MCF 10A (cell line): ENCODE measurements around the gene CACNA1C. TPM values are rescaled to one million over a fixed set of nuclear protein-coding genes. Genes with fewer than 3 reads are reported as not detected.

Experiments
- BruUV-seq: library from RNA; stranded (reverse); fragments of 400-500 nt; replicated peaks from 2 replicates; lab custom pipeline; 2021; lab: Mats Ljungman, UMichigan
- CTCF ChIA-PET: fragments of 300-600 bp; sonication (Branson Sonifier 250); formaldehyde crosslinking; extraction: SDS; loops from one replicate; lab custom pipeline; 2021; ENCODE audit warnings: antibody characterized with exemption, inconsistent platforms; lab: Yijun Ruan, JAX
- POLR2A ChIA-PET: fragments of 300-600, 350-650 bp; sonication (Branson Sonifier 250); formaldehyde crosslinking; extraction: SDS; loops from one replicate; lab custom pipeline; 2020; ENCODE audit warnings: antibody characterized with exemption, inconsistent platforms; lab: Yijun Ruan, JAX
- DNase-seq: peaks from one replicate; pipeline ENCODE4 v3.0.0-alpha.2; 2018; ENCODE audit not compliant: unreplicated experiment
- H3K27ac Mint-ChIP-seq: one replicate; pipeline ENCODE4 v1.8.0; 2022; ENCODE audit warnings: mild to moderate bottlenecking, low read depth, mixed read lengths; ENCODE audit not compliant: unreplicated experiment
- H3K27me3 Mint-ChIP-seq: one replicate; pipeline ENCODE4 v1.8.0; 2022; ENCODE audit warnings: mixed read lengths; ENCODE audit not compliant: insufficient read depth, unreplicated experiment
- H3K36me3 Mint-ChIP-seq: one replicate; pipeline ENCODE4 v1.8.0; 2022; ENCODE audit warnings: mild to moderate bottlenecking, moderate library complexity, mixed read lengths; ENCODE audit not compliant: insufficient read depth, unreplicated experiment
- H3K4me1 Mint-ChIP-seq: one replicate; pipeline ENCODE4 v1.8.0; 2022; ENCODE audit warnings: mixed read lengths; ENCODE audit not compliant: insufficient read depth, unreplicated experiment
- H3K4me3 Mint-ChIP-seq: one replicate; pipeline ENCODE4 v1.8.0; 2022; ENCODE audit warnings: mild to moderate bottlenecking, moderate library complexity, mixed read lengths; ENCODE audit not compliant: unreplicated experiment
- H3K9me3 Mint-ChIP-seq: one replicate; pipeline ENCODE4 v1.8.0; 2022; ENCODE audit warnings: mixed read lengths; ENCODE audit not compliant: unreplicated experiment
- intact Hi-C: fragments of 100-400 bp; cut with micrococcal nuclease; formaldehyde crosslinking; loops from 2 replicates; pipeline ENCODE4 v1.14.1; 2022
- total RNA-seq: library from RNA; stranded (reverse); gene quantifications from 2 replicates; pipeline ENCODE4 v1.2.3, GENCODE V29; 2022
- TF ChIP-seq, protein P1 (sequence below): fragments of 200-600 bp; IDR thresholded peaks from one replicate; pipeline ENCODE4 v1.8.0; 2022; ENCODE audit warnings: antibody characterized with exemption, mild to moderate bottlenecking; ENCODE audit not compliant: unreplicated experiment

CACNA1C gene
- total RNA-seq, 1 experiment from 2014 or later, result not detected

- POLR2A ChIA-PET, result no interaction called here
- CTCF ChIA-PET, result interaction anchor here (1.5 kb wide), 1 partner anchor 98 kb away, joined by 5 read pairs; no protein-coding TSS in a partner anchor
- H3K27ac Mint-ChIP-seq, result no peak overlapping the region
- DNase-seq, result no peak
- intact Hi-C loops, result no loop called here
- H3K9me3 Mint-ChIP-seq, result peaks cover 7% of the 10 kb centered on the region
- no peaks in the 10 kb centered on the region for H3K4me1 Mint-ChIP-seq
- H3K4me3 Mint-ChIP-seq, result no peak overlapping the region
- BruUV-seq, result no TSS peak
- H3K27me3 Mint-ChIP-seq, result peaks cover 21% of the 10 kb centered on the region
- peaks cover 7% of the 10 kb centered on the region for H3K36me3 Mint-ChIP-seq
- TF ChIP-seq, protein P1, sequence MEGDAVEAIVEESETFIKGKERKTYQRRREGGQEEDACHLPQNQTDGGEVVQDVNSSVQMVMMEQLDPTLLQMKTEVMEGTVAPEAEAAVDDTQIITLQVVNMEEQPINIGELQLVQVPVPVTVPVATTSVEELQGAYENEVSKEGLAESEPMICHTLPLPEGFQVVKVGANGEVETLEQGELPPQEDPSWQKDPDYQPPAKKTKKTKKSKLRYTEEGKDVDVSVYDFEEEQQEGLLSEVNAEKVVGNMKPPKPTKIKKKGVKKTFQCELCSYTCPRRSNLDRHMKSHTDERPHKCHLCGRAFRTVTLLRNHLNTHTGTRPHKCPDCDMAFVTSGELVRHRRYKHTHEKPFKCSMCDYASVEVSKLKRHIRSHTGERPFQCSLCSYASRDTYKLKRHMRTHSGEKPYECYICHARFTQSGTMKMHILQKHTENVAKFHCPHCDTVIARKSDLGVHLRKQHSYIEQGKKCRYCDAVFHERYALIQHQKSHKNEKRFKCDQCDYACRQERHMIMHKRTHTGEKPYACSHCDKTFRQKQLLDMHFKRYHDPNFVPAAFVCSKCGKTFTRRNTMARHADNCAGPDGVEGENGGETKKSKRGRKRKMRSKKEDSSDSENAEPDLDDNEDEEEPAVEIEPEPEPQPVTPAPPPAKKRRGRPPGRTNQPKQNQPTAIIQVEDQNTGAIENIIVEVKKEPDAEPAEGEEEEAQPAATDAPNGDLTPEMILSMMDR, result no peak
These were observed 633.5 kb downstream of the CACNA1C start for GRCh38 chr12:2686280-2686646.

- Mint-ChIP-seq H3K36me3 (peaks cover 7% of the 10 kb centered on the region), H3K9me3 (peaks cover 7% of the 10 kb centered on the region), H3K4me1 (no peaks in the 10 kb centered on the region), H3K27ac (no peak overlapping the region), H3K4me3 (no peak overlapping the region), H3K27me3 (peaks cover 26% of the 10 kb centered on the region)
- intact Hi-C loops, result no loop called here
- POLR2A ChIA-PET, result no interaction called here
- CTCF ChIA-PET, result interaction anchor here (1.5 kb wide), 1 partner anchor 97 kb away, joined by 5 read pairs; no protein-coding TSS in a partner anchor
- TF ChIP-seq, protein P1, result no peak
- BruUV-seq, result no TSS peak
- DNase-seq, result no peak
These were observed 634.3 kb downstream of the CACNA1C start for GRCh38 chr12:2687058-2687457.

GRCh38 chr12:2687726-2688125, 634.9 kb downstream of the CACNA1C start:
- intact Hi-C loops, result no loop called here
- ChIA-PET CTCF (no interaction called here), POLR2A (no interaction called here)
- Mint-ChIP-seq H3K4me3 (no peak overlapping the region), H3K36me3 (peaks cover 3% of the 10 kb centered on the region), H3K27me3 (peaks cover 33% of the 10 kb centered on the region), H3K9me3 (peaks cover 4% of the 10 kb centered on the region), H3K27ac (no peak overlapping the region), H3K4me1 (no peaks in the 10 kb centered on the region)
- no TSS peak for BruUV-seq
- TF ChIP-seq, protein P1, result no peak
- no peak for DNase-seq

DNA sequence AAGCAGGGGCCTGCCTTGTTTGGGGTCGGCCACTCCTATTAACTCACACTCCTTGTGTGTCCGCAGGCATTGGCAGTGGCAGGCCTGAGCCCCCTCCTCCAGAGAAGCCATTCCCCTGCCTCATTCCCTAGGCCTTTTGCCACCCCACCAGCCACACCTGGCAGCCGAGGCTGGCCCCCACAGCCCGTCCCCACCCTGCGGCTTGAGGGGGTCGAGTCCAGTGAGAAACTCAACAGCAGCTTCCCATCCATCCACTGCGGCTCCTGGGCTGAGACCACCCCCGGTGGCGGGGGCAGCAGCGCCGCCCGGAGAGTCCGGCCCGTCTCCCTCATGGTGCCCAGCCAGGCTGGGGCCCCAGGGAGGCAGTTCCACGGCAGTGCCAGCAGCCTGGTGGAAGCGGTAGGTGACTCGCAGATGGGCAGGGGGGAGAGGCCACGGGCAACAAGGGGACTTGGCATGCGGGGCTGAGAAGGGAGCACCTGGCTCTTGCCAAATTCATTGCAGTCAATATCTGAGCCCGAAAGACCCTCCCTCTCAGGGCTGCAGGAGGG, 635.7 kb downstream of the CACNA1C start:
- H3K27ac Mint-ChIP-seq, result no peak overlapping the region
- no peak for DNase-seq
- ChIA-PET CTCF (interaction anchor here (0.7 to 1.1 kb wide), 2 partner anchors 129 to 757 kb away, joined by 3 to 4 read pairs; no protein-coding TSS in a partner anchor), POLR2A (interaction anchor here (0.7 kb wide), 1 partner anchor 878 kb away, joined by 3 read pairs; no protein-coding TSS in a partner anchor)
- H3K4me3 Mint-ChIP-seq, result no peak overlapping the region
- peaks cover 40% of the 10 kb centered on the region for H3K27me3 Mint-ChIP-seq
- intact Hi-C loops, result no loop called here
- H3K9me3 Mint-ChIP-seq, result no peaks in the 10 kb centered on the region
- no TSS peak for BruUV-seq
- TF ChIP-seq, protein P1, result no peak
- no peaks in the 10 kb centered on the region for H3K4me1 Mint-ChIP-seq
- H3K36me3 Mint-ChIP-seq, result no peaks in the 10 kb centered on the region
